ENCODE data around the gene TBC1D1. TPM values are rescaled to one million over a fixed set of nuclear protein-coding genes. Genes with fewer than 3 reads are reported as not detected.
A peak's percentile ranks its signal among the peaks of the same experiment; 100 is the strongest.

The TBC1D1 gene
- total and polyA plus RNA-seq, 10 donors, result 49.3 to 142 (median 95.5) TPM

GRCh38 chr4:37990731-37991245 is 99.9 kb downstream of the TBC1D1 start:
- no peak overlapping the region for H3K4me3 ChIP-seq
- H3K27me3 ChIP-seq (replicated peaks in 1 of 7), result no peaks in the 10 kb centered on the region
- no peak for DNase-seq
- intact Hi-C loops (cut with DNase I; ENCODE audit: low total_unique reads), result no loop called here
- peaks cover 0 to 5% (median 0%) of the 10 kb centered on the region in 6 donors for H3K36me3 ChIP-seq
- 56 to 70% (median 60%) methylated on average over 5 of the region's 5 CpGs for WGBS, 5 donors
- peaks cover 10 to 94% (median 55%) of the 10 kb centered on the region in 6 donors for H3K4me1 ChIP-seq
- H3K27ac ChIP-seq, result peak overlapping the region; percentile 1 to 81 (median 74)
- H3K9me3 ChIP-seq, result no peaks in the 10 kb centered on the region
- TF ChIP-seq, protein P1, sequence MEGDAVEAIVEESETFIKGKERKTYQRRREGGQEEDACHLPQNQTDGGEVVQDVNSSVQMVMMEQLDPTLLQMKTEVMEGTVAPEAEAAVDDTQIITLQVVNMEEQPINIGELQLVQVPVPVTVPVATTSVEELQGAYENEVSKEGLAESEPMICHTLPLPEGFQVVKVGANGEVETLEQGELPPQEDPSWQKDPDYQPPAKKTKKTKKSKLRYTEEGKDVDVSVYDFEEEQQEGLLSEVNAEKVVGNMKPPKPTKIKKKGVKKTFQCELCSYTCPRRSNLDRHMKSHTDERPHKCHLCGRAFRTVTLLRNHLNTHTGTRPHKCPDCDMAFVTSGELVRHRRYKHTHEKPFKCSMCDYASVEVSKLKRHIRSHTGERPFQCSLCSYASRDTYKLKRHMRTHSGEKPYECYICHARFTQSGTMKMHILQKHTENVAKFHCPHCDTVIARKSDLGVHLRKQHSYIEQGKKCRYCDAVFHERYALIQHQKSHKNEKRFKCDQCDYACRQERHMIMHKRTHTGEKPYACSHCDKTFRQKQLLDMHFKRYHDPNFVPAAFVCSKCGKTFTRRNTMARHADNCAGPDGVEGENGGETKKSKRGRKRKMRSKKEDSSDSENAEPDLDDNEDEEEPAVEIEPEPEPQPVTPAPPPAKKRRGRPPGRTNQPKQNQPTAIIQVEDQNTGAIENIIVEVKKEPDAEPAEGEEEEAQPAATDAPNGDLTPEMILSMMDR (IDR thresholded peaks at IDR 0.05 in 8 of 11, conservative IDR thresholded peaks at IDR 0.05 in 3 of 11), result no peak
- TF ChIP-seq POLR2AphosphoS5 (IDR thresholded peaks at IDR 0.05) (no peak), POLR2A (IDR thresholded peaks at IDR 0.05) (no peak)

GRCh38 chr4:37991623-37992410 is 100.9 kb downstream of the TBC1D1 start:
- TF ChIP-seq, protein P1 (IDR thresholded peaks at IDR 0.05 in 8 of 11, conservative IDR thresholded peaks at IDR 0.05 in 3 of 11), result no peak
- no peak for TF ChIP-seq POLR2AphosphoS5 (IDR thresholded peaks at IDR 0.05)
- TF ChIP-seq POLR2A (IDR thresholded peaks at IDR 0.05), result no peak
- Histone ChIP-seq H3K27me3 (replicated peaks in 1 of 7) (no peaks in the 10 kb centered on the region), H3K9me3 (no peaks in the 10 kb centered on the region), H3K36me3 (peaks cover 0 to 5% (median 0%) of the 10 kb centered on the region in 6 donors), H3K27ac (peak overlapping the region in 2 of 8 donors; percentile 1 to 30), H3K4me1 (peaks cover 10 to 93% (median 51%) of the 10 kb centered on the region in 6 donors), H3K4me3 (no peak overlapping the region)
- intact Hi-C loops (cut with DNase I; ENCODE audit: low total_unique reads), result no loop called here
- 90 to 94% (median 93%) methylated on average over 8 of the region's 8 CpGs for WGBS, 5 donors
- no peak for DNase-seq

DNA sequence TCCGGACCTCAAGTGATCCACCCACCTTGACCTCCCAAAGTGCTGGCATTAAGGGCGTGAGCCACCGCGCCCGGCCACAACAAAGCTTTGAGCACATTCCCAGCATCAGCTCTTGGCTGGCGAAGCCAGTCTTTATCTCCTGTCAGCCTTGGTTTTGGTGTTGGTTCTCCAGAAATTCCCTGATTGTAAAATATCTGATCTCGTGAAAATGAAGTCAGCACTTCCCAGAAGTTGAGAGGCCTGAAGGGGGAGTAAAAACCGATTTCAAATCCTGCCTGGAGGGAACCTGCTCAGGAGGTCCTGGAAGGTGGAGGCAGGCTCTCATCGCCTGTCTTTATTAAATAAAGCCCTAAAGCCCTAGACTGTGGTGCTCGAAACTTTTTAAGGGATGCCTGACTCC is 102.9 kb downstream of the TBC1D1 start:
- Histone ChIP-seq H3K4me1 (peaks cover 10 to 90% (median 49%) of the 10 kb centered on the region in 6 donors), H3K36me3 (peaks cover 0 to 3% (median 0%) of the 10 kb centered on the region in 6 donors), H3K27ac (peak overlapping the region in 5 of 8 donors; percentile 2 to 69 (median 36)), H3K27me3 (replicated peaks in 1 of 7) (no peaks in the 10 kb centered on the region), H3K9me3 (no peaks in the 10 kb centered on the region), H3K4me3 (no peak overlapping the region)
- 69 to 92% (median 80%) methylated on average over 10 of the region's 10 CpGs for WGBS, 5 donors
- no peak for DNase-seq
- TF ChIP-seq, protein P1 (IDR thresholded peaks at IDR 0.05 in 8 of 11, conservative IDR thresholded peaks at IDR 0.05 in 3 of 11), result no peak
- TF ChIP-seq POLR2A (IDR thresholded peaks at IDR 0.05), result no peak
- no peak for TF ChIP-seq POLR2AphosphoS5 (IDR thresholded peaks at IDR 0.05)
- intact Hi-C loops (cut with DNase I; ENCODE audit: low total_unique reads), result no loop called here

- H3K4me1 ChIP-seq, result peaks cover 10 to 90% (median 41%) of the 10 kb centered on the region in 6 donors
- 38 to 66% (median 58%) methylated on average over 3 of the region's 3 CpGs for WGBS, 5 donors
- TF ChIP-seq POLR2A (IDR thresholded peaks at IDR 0.05), result no peak
- TF ChIP-seq, protein P1 (IDR thresholded peaks at IDR 0.05 in 8 of 11, conservative IDR thresholded peaks at IDR 0.05 in 3 of 11), result no peak
- no peak for TF ChIP-seq POLR2AphosphoS5 (IDR thresholded peaks at IDR 0.05)
- no peak overlapping the region for H3K4me3 ChIP-seq
- DNase-seq, result no peak
- peak overlapping the region in 5 of 8 donors; percentile 2 to 69 (median 36) for H3K27ac ChIP-seq
- no peaks in the 10 kb centered on the region for H3K9me3 ChIP-seq
- H3K27me3 ChIP-seq (replicated peaks in 1 of 7), result no peaks in the 10 kb centered on the region
- H3K36me3 ChIP-seq, result peaks cover 0 to 4% (median 0%) of the 10 kb centered on the region in 6 donors
- intact Hi-C loops (cut with DNase I; ENCODE audit: low total_unique reads), result no loop called here
Observed at GRCh38 chr4:37994569-37994968, 103.7 kb downstream of the TBC1D1 start.

All from spleen (tissue), 11 donors.